ENCODE data around the gene CAPZB. TPM values are rescaled to one million over a fixed set of nuclear protein-coding genes. Genes with fewer than 3 reads are reported as not detected.

CAPZB gene
- total RNA-seq, 1 donor from 2014 or later = 558 TPM

GRCh38 chr1:19450811-19451515 lies 34.4 kb downstream of the CAPZB start:
- intact Hi-C loops (cut with micrococcal nuclease) = no loop called here

GRCh38 chr1:19449454-19450228 lies 35.7 kb downstream of the CAPZB start:
- intact Hi-C loops (cut with micrococcal nuclease) = loop anchor here (5.0 kb wide), 1 partner anchor 33 kb away; no protein-coding TSS in a partner anchor

- intact Hi-C loops (cut with micrococcal nuclease) = loop anchor here (5.0 kb wide), 1 partner anchor 34 kb away; no protein-coding TSS in a partner anchor
Observed at GRCh38 chr1:19448491-19449439, 36.6 kb downstream of the CAPZB start.

- intact Hi-C loops (cut with micrococcal nuclease) = loop anchor here (5.0 kb wide), 1 partner anchor 35 kb away; no protein-coding TSS in a partner anchor
Observed at GRCh38 chr1:19447550-19447949, 37.8 kb downstream of the CAPZB start.

- intact Hi-C loops (cut with micrococcal nuclease) = loop anchor here (5.0 kb wide), 1 partner anchor 37 kb away; no protein-coding TSS in a partner anchor
Observed at GRCh38 chr1:19445417-19446342, 39.7 kb downstream of the CAPZB start.

- intact Hi-C loops (cut with micrococcal nuclease) = loop anchor here (5.0 kb wide), 1 partner anchor 38 kb away; no protein-coding TSS in a partner anchor
Observed at GRCh38 chr1:19444296-19445021, 40.9 kb downstream of the CAPZB start.

GRCh38 chr1:19443326-19443725 lies 42.0 kb downstream of the CAPZB start:
- intact Hi-C loops (cut with micrococcal nuclease) = no loop called here

GRCh38 chr1:19442154-19443096 lies 42.9 kb downstream of the CAPZB start:
- intact Hi-C loops (cut with micrococcal nuclease) = no loop called here

- intact Hi-C loops (cut with micrococcal nuclease) = no loop called here
Observed at GRCh38 chr1:19441048-19441780, 44.1 kb downstream of the CAPZB start.

GRCh38 chr1:19439464-19440171 lies 45.7 kb downstream of the CAPZB start:
- intact Hi-C loops (cut with micrococcal nuclease) = loop anchor here (1.0 to 5.0 kb wide), 2 partner anchors 47 to 143 kb away; no protein-coding TSS in a partner anchor

- intact Hi-C loops (cut with micrococcal nuclease) = loop anchor here (5.0 kb wide), 1 partner anchor 46 kb away; no protein-coding TSS in a partner anchor
Observed at GRCh38 chr1:19438516-19439195, 46.7 kb downstream of the CAPZB start.

- intact Hi-C loops (cut with micrococcal nuclease) = loop anchor here (5.0 kb wide), 1 partner anchor 46 kb away; no protein-coding TSS in a partner anchor
Observed at GRCh38 chr1:19437891-19438294, 47.4 kb downstream of the CAPZB start.

- intact Hi-C loops (cut with micrococcal nuclease) = loop anchor here (5.0 kb wide), 1 partner anchor 45 kb away; no protein-coding TSS in a partner anchor
Observed at GRCh38 chr1:19436716-19437476, 48.4 kb downstream of the CAPZB start.

- intact Hi-C loops (cut with micrococcal nuclease) = loop anchor here (5.0 kb wide), 1 partner anchor 44 kb away; no protein-coding TSS in a partner anchor
Observed at GRCh38 chr1:19435851-19436455, 49.4 kb downstream of the CAPZB start.

GRCh38 chr1:19435181-19435580 lies 50.2 kb downstream of the CAPZB start:
- intact Hi-C loops (cut with micrococcal nuclease) = loop anchor here (5.0 kb wide), 1 partner anchor 43 kb away; no protein-coding TSS in a partner anchor

Data from T-helper 1 cell treated with Interleukin-12 subunit alpha and Interleukin-12 subunit beta and Interleukin-4 antibody, amounts not matched to agents 30 ng/mL and 1 ng/mL, for 36 hours (primary cell).